ENCODE results near the gene IKZF3.
A peak's percentile ranks its signal among the peaks of the same experiment; 100 is the strongest.
"Not testable (repeated sequence)": the region's sequence is repeated elsewhere in the genome, so short reads cannot be mapped to it uniquely, and the experiment has no call there.

Gene IKZF3

DNA sequence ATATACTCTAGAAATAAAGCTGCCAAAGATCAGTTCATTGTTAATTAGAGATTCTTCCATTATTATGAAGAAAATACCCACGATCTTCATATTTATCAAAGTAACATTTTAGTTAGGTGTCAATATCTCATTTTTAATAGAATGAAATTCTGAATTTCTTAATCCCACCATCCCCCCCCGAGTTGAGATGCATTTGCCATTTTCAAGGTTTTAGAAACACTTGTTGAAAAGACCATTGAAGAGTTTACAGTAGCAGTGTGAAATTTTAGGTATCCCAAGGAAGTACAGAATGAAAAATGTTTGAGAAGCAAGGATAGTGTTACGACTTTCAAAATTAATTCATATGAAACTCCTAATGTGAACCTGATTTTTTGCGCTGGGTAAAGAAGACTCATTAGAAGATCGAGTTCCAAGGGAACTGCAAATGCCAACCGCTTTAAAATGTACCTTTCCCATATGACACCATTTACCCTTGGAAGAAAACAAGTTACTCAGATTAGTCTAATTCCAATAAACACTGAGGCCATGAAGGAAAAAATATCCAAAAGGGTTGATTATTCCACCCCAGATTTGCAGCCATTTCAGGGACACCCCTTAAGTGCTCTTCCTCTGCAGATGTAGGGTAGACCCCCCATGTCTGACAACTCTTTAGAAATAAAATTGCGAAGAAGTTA, 731 bp downstream of the IKZF3 start:
- in situ Hi-C loops (cut with MboI; ENCODE audit: low pct_unique_long_range_greater_than_20kb, low sequenced_read_pairs) = no loop called here
- DNase-seq = no peak

DNA sequence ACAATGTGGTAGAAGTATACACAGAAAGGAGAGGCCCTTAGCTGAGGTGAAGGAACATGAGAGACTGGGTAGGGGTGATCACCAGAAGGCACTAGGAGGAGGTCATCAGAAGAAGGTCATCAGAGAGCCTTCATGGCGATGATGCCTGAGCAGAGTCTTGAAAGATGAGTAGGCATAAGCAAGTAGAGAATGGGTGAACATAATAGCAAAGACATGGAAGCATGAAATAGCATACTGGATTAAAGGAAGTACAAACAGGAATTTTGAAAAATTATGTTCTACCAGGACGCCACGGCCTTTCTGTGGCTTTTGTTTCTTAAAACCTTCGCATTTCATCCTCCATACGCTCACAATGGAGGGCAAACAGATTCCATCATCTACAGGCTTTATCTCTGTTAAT, 2.9 kb downstream of the IKZF3 start:
- DNase-seq = no peak
- in situ Hi-C loops (cut with MboI; ENCODE audit: low pct_unique_long_range_greater_than_20kb, low sequenced_read_pairs) = no loop called here

DNA sequence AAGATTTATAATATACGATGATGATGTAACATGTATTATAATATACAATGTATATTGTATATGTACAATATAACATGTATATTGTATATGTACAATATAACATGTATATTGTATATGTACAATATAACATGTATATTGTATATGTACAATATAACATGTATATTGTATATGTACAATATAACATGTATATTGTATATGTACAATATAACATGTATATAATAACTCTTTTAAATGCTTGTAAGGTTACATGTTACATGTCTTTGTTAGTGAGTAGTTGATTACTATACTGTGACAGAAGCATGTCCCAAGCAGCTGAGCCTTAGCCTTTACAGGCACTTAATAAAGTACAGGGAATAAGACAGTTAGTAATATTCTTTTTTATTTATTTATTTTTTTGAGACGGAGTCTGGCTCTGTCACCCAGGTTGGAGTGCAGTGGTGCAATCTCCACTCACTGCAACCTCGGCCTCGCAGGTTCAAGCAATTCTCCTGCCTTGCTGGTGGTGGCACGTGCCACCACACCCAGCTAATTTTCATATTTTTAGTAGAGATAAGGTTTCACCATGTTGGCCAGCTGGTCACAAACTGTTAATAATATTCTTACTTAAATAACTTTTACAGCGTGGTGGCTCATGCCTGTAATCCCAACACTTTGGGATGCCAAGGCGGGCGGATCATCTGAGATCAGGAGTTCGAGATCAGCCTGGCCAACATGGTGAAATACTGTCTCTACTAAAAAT, 8.0 kb downstream of the IKZF3 start:
- in situ Hi-C loops (cut with MboI; ENCODE audit: low pct_unique_long_range_greater_than_20kb, low sequenced_read_pairs); DNase-seq: not testable (repeated sequence)

DNA sequence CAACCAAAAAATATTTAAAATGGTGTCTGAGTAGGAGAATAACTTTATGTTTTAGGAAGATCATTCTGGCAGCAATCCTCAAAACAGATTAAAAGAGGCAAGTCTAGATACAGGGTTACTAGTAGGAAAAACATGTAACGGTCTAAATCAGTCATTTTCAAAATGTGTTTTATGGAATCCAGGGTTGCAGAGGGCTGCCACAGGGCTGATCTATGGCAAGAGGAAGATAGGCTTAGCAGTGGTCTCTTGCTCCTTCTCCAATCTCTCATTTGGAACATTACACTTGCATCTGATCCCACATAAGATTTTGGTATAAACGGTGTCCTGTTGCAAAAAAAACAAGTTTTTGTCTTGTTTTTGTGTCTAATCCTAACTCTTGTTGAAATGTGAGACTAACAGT, 9.2 kb downstream of the IKZF3 start:
- no peak for DNase-seq
- in situ Hi-C loops (cut with MboI; ENCODE audit: low pct_unique_long_range_greater_than_20kb, low sequenced_read_pairs) = no loop called here

DNA sequence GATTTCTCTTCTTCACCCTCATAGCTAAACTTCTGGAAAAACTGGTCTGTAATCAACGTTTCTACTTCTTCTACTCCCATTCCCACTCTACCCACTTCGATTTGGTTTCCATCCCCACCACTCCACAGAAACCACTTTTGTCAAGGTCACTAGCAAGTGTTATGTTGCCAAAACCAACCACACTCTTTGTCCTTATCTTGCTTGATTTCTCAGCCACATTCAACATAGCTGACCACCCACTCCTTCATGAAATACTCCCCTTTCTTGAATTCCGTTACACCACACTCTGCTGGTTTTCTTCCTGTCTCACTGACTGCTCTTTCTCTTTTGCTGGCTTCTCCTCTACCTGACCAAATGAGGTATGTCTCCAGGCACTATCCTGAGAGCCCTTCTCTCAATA, 11.9 kb downstream of the IKZF3 start:
- in situ Hi-C loops (cut with MboI; ENCODE audit: low pct_unique_long_range_greater_than_20kb, low sequenced_read_pairs) = no loop called here
- DNase-seq = peak; percentile 15

DNA sequence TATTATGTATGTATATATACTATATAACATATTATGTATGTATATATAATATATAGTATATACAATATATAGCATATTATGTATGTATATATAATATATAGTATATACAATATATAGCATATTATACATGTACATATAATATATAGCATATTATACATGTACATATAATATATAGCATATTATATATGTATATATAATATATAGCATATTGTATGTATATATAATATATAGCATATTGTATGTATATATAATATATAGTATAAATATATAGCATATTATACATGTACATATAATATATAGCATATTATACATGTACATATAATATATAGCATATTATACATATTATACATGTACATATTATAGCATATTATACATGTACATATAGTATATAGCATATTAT, 13.9 kb downstream of the IKZF3 start:
- DNase-seq; in situ Hi-C loops (cut with MboI; ENCODE audit: low pct_unique_long_range_greater_than_20kb, low sequenced_read_pairs): not testable (repeated sequence)

DNA sequence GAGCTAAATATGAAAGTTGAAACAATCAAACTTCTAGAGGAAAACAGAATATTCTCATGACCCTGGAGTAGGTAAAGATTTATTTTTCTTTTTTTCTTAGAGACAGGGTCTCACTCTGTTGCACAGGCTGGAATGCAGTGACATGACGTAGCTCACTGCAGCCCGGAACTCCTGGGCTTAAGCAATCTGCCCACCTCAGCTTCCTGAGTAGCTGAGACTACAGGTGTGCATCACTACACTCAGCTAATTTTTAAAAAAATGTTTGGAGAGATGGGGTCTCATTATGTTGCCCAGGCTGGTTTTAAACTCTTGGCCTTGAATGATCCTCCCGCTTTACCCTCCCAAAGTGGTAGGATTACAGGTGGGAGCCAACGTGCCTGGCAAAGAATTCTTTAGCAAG, 15.5 kb downstream of the IKZF3 start:
- in situ Hi-C loops (cut with MboI; ENCODE audit: low pct_unique_long_range_greater_than_20kb, low sequenced_read_pairs) = no loop called here
- no peak for DNase-seq

DNA sequence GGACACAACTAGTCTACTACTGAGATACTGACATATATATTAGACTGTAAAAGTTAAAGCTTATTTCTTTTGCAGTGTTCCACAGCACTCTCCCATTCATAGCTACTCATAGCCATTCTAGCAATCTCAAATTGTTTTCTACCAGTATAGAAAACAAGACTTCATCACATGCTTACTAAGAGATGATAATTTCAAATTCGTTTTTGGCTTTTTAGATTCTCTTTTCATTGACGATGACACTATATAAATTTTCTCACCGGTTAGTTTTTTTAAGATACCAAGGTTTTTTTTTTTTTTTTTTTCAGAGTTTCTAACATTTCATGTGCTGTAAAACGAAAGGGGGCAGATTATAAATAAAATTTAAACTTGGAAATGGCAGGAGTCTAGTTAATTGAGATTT, 17.9 kb downstream of the IKZF3 start:
- DNase-seq = no peak
- in situ Hi-C loops (cut with MboI; ENCODE audit: low pct_unique_long_range_greater_than_20kb, low sequenced_read_pairs) = no loop called here

DNA sequence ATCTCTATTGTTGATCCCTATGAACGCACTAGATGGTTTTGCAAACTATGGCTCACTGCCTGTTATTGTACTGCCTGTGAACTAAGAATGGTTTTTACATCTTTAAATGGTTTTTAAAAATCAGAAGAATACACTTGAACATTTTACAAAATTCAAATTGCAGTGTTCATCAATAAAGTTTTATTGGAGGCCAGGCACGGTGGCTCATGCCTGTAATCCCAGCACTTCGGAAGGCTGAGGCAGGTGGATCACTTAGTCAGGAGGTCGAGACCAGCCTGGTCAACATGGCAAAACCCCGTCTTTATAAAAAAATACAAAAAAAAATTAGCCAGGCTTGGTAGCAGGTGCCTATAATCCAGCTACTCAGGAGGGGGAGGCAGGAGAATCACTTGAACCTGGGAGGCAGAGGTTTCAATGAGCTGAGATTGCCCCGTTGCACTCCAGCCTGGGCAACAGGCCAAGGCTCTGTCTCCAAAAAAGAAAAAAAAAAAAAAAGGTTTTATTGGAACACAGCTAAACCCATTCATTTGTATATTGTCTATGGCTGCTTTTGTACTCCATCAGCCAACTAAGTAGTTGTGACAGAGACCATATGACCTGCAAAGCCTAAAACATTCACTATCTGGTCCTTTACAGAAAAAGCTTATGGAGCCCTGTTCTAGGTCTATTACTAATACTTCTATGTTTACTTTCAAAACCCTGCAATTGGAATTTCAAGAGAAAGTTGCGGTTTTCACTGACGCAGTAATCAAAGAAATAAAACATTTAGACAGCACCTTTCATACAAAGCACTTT, 18.9 kb downstream of the IKZF3 start:
- no peak for DNase-seq
- in situ Hi-C loops (cut with MboI; ENCODE audit: low pct_unique_long_range_greater_than_20kb, low sequenced_read_pairs) = no loop called here

DNA sequence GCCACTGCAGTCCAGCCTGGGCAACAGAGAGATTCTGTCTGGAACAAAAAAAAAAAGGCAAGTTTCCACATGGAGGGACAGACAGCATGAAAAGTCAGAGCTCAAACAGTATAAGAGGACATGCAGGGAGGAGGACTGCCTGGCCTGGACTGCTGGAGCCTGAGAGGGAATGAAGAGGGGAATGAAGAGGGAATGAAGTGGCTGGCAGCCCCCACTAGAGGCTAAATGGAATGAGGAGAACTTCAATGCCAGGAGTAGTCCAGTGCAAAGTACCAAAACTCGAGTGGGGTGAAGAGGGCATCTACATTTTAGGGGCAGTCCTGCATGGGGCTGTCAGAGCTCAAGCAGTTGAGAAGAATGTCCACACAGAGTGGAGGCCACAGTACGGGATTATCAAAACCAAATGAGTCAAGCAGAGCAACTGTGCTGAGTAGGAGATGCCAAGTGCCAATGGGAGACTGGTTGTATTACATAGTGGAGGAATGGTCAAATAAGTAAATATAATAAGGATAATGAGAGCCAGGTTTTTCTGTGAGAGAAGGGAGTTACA, 22.9 kb downstream of the IKZF3 start:
- in situ Hi-C loops (cut with MboI; ENCODE audit: low pct_unique_long_range_greater_than_20kb, low sequenced_read_pairs) = no loop called here
- no peak for DNase-seq

DNA sequence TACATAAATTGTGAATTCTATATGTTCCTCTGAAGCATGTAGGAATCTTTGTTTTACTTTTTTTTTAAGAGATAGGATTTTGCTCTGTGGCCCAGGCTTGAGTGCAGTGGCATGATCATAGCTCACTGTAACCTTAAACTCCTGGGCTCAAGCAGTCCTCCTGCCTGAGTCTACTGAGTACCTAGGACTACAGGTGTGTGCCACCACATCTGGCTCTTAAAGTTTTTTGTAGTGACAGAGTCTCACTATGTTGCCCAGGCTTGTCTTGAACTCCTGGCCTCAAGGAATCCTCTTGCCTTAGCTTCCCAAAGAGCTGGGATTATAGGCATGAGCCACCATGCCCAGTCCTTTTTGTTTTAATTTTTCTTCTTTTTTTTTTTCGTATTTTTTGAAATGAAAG, 25.3 kb downstream of the IKZF3 start:
- no peak for DNase-seq
- in situ Hi-C loops (cut with MboI; ENCODE audit: low pct_unique_long_range_greater_than_20kb, low sequenced_read_pairs) = no loop called here

DNA sequence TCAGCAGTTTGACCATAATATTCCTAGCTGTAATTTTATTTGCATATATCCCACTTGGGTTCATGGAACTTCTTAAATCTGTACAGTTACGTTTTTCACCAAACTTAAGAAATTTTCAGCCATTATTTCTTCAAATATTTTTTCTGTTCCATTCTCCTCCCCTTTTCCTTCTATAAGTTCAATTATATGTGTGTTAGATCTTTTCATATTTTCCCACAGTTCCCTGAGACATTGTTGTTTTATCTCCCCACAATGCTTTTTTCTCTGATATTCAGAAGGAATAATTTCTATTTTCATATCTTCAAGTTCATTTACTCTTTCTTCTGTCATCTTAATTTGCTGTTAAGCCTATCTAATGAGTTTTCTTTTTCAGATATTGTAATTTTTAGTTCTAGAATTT, 26.1 kb downstream of the IKZF3 start:
- no peak for DNase-seq
- in situ Hi-C loops (cut with MboI; ENCODE audit: low pct_unique_long_range_greater_than_20kb, low sequenced_read_pairs) = no loop called here

DNA sequence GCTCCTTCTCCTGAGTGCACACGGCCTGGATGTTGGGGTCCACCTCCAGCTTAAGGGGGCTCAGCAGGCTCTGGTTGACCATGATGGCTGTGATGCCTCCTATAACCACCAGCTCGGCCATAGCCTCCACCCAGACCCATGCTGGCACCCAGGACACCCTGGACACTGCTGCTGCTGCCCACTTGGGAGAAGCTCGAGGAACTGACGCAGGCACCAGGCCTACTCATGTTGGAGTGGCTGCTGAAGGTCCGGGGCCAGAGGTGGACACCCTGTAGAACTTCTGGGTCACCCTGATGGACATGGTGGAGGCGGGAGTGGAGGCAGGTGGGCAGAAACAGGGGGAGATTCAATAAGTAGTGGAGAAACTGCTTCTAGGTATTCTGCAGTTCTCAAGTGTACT, 28.0 kb downstream of the IKZF3 start:
- no peak for DNase-seq
- in situ Hi-C loops (cut with MboI; ENCODE audit: low pct_unique_long_range_greater_than_20kb, low sequenced_read_pairs) = no loop called here

DNA sequence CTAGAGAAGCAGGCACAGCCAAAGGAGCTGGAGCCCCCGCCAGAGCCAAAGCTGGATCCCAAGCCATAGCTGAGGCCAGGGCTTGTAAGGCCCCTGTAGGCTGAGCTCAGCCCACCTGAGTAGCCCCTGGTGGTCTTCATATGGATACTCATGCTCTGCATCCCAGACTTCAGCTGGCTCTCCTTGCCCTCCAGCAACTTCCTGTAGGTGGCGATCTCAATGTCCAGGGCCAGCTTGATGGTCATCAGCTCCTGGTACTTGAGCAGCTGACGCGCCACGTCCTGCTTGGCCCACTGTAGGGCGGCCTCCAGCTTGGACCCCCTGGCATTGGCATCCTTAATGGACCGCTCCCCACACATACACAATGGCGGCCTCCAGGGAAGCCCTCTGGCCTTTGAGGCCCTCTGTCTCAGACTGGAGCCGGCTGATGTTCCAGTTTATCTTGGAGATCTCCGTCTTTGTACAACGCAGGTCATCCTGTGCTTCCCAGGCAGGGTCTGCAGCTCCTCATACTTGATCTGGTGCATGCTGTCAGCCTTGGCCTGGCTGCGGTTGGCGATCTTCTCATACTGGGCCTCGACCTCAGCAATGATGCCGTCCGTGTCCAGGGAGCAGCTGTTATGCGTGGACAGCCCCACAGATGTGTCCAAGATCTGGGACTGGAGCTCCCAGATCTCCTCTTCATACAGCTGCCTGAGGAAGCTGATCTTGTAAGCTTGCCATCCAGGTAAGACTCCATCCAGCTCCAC, 28.9 kb downstream of the IKZF3 start:
- in situ Hi-C loops (cut with MboI; ENCODE audit: low pct_unique_long_range_greater_than_20kb, low sequenced_read_pairs) = no loop called here
- DNase-seq = no peak

DNA sequence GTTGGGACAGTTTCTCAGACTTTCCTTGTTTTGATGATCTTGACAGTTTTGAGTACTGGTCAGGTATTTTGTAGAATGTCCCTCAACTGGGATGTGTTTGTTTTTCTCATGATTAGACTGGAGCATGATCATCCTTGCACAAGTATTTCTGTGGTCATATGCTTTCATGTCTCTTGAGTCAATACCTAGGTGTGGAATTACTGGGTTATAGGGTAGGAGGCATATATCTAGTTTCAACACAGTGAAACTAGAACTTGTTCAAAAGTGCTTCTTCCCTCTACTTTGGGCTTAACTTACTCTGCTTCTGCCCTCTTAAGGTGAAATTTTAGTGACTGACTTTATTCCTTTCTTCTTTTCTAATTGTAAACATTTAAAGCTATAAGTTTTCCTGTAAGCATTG, 30.1 kb downstream of the IKZF3 start:
- no peak for DNase-seq
- in situ Hi-C loops (cut with MboI; ENCODE audit: low pct_unique_long_range_greater_than_20kb, low sequenced_read_pairs) = no loop called here

DNA sequence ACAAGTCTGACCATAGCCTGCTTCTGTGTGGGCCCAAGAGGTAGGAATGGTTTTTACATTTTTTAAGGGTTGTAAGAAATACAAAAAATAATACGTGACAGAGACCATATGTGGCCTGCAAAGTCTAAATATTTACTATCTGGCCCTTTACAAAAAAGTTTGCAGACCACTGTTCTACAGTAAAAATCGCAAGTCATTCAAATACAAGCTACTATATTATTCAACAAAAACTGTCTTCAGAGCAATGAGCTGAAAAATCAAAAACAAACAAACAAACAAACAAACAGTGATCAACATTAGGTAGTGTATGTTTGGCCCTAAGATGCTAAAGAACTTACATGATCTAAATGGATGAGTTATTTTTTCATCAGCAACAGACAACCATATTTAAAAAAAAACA, 32.5 kb downstream of the IKZF3 start:
- in situ Hi-C loops (cut with MboI; ENCODE audit: low pct_unique_long_range_greater_than_20kb, low sequenced_read_pairs) = no loop called here
- no peak for DNase-seq

DNA sequence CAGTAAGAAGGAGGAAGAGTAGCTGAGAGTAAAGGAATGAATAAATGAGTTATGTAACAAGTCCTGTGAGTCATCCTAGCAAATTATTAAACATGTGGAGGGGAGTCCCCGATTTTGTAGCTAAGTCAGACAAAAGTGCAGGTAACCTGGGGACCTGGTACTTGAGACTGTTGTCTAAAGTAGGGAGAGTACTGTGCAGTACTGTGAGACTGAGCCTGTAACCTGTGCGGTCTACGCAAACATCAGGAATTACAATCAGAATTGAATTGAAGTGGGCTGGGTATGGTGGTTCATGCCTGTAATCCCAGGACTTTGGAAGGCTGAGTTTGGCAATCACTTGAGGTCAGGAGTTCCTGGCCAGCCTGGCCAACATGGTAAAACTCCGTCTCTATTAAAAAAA, 35.7 kb downstream of the IKZF3 start:
- in situ Hi-C loops (cut with MboI; ENCODE audit: low pct_unique_long_range_greater_than_20kb, low sequenced_read_pairs) = no loop called here
- no peak for DNase-seq

DNA sequence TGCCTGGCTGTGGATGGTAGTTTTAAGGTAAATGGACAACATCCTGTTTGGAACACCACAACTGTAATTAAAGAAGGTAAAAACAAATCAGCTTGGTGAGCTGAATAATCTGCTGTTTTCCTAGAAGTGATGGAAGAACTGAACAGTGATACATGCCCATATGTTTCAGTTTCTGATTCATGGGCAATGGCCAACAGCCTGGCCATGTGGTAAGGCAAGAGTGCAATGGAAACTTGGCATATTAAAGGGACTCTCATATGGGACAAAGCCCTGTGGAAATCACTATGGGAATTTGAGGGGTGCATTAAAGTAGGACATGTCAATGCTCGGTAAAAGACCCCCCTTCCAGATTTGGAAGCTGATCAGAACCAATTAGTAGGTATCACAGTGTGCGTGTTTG, 37.8 kb downstream of the IKZF3 start:
- no peak for DNase-seq
- in situ Hi-C loops (cut with MboI; ENCODE audit: low pct_unique_long_range_greater_than_20kb, low sequenced_read_pairs) = no loop called here

DNA sequence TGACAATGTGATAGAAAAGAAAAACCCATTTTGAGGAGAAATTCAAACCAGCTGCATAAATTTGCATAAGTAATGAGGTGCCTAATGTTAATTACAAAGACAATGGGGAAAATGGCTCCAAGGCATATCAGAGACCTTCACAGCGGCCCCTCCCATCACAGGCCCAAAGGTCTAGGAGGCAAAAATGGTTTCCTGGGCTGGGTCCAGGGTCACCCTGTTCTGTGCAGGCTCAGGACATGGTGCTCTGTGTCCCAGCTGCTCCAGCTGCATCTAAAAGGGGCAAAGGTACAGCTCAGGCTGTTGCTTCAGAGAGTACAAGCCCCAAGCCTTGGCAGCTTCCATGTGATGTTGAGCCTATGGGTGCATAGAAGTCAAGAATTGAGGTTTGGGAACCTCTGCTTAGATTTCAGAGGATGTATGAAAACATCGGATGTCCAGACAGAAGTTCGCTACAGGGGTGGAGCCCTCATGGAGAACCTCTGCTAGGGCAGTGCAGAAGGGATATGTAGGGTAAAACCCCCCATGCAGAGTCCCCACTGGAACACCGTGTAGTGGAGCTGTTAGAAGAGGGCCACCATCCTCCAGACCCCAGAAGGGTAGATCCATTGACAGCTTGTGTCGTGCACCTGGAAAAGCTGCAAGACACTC, 40.6 kb downstream of the IKZF3 start:
- no peak for DNase-seq
- in situ Hi-C loops (cut with MboI; ENCODE audit: low pct_unique_long_range_greater_than_20kb, low sequenced_read_pairs) = no loop called here
